SK-N-MC (cell line): Measurements from ENCODE around the gene GNG13.
A peak's percentile ranks its signal among the peaks of the same experiment; 100 is the strongest.

ENCODE experiments used
- DNase-seq: peaks from one replicate; pipeline ENCODE4 v3.0.0-alpha.2; 2011; ENCODE audit warnings: low read depth, low spot score
- H3K27ac ChIP-seq: fragments of 200-600 bp; sonication (generic); 2 replicates; pipeline ENCODE4 v1.5.1; 2016; ENCODE audit warnings: mixed run types
- H3K36me3 ChIP-seq: fragments of 200-600 bp; sonication (generic); 2 replicates; pipeline ENCODE4 v1.6.1; 2017; ENCODE audit warnings: antibody characterized with exemption, low read length, mixed read lengths; ENCODE audit not compliant: insufficient read depth
- H3K4me3 ChIP-seq: fragments of 200-600 bp; sonication (generic); 2 replicates; pipeline ENCODE4 v1.5.1; 2016
- H3K9ac ChIP-seq: fragments of 200-600 bp; sonication (generic); 2 replicates; pipeline ENCODE4 v1.8.0; 2017; ENCODE audit warnings: mixed run types, mixed read lengths; ENCODE audit not compliant: insufficient read length
- H3K9me3 ChIP-seq: fragments of 200-600 bp; sonication (generic); 2 replicates; pipeline ENCODE4 v1.6.1; 2017; ENCODE audit warnings: low read depth, mild to moderate bottlenecking, antibody characterized with exemption, low read length, moderate library complexity, mixed read lengths
- EZH2 ChIP-seq: fragments of 200-600 bp; sonication (generic); IDR thresholded peaks from one replicate; pipeline ENCODE4 v1.6.1; 2017; ENCODE audit warnings: antibody characterized with exemption
- FOXP2 ChIP-seq: optimal IDR thresholded peaks from 2 replicates; pipeline ENCODE3; 2011; ENCODE audit warnings: mild to moderate bottlenecking, moderate library complexity; ENCODE audit not compliant: insufficient read depth; ENCODE audit errors: extremely low read length, control extremely low read depth
- POLR2AphosphoS5 ChIP-seq: IDR thresholded peaks from 2 replicates; pipeline ENCODE4 v1.6.1; 2012; ENCODE audit warnings: mild to moderate bottlenecking, low read depth, low read length, borderline replicate concordance

The GNG13 gene

GRCh38 chr16:787978-788398, 12.5 kb downstream of the GNG13 start, which contains the start of gene RPUSD1:
TSS of gene RPUSD1 (minus strand) at chr16:788381. CDS start at chr16:787737, 644 bp downstream.
- TF ChIP-seq POLR2AphosphoS5, result no peak
- no peak for TF ChIP-seq FOXP2
- no peak for TF ChIP-seq EZH2
- peak within 1 kb of the TSS; percentile 90 for H3K9ac ChIP-seq
- H3K27ac ChIP-seq, result no peak within 1 kb of the TSS
- peak within 1 kb of the TSS; percentile 94 for H3K4me3 ChIP-seq
- H3K36me3 ChIP-seq, result peaks cover 14% of the 10 kb centered on the region; the same call in 1 of the 2 replicates
- DNase-seq, result no peak
- no peaks in the 10 kb centered on the region for H3K9me3 ChIP-seq

- no peaks in the 10 kb centered on the region for H3K9me3 ChIP-seq
- no peak for DNase-seq
- peak overlapping the region; percentile 84 for H3K4me3 ChIP-seq
- TF ChIP-seq FOXP2 (no peak), POLR2AphosphoS5 (no peak), EZH2 (no peak)
- H3K27ac ChIP-seq, result no peak overlapping the region
- peaks cover 14% of the 10 kb centered on the region; the same call in 1 of the 2 replicates for H3K36me3 ChIP-seq
- H3K9ac ChIP-seq, result peak overlapping the region; percentile 89
These were observed 13.1 kb downstream of the GNG13 start for GRCh38 chr16:787321-787966.

- TF ChIP-seq POLR2AphosphoS5 (no peak), EZH2 (no peak), FOXP2 (no peak)
- peaks cover 4% of the 10 kb centered on the region; the same call in 1 of the 2 replicates for H3K36me3 ChIP-seq
- H3K9me3 ChIP-seq, result no peaks in the 10 kb centered on the region
- no peak overlapping the region for H3K4me3 ChIP-seq
- DNase-seq, result no peak
- no peak overlapping the region for H3K27ac ChIP-seq
- no peak overlapping the region for H3K9ac ChIP-seq
These were observed 14.7 kb downstream of the GNG13 start for GRCh38 chr16:785563-786535.

GRCh38 chr16:784431-784830, 16.1 kb downstream of the GNG13 start:
- TF ChIP-seq EZH2, result no peak
- no peak for TF ChIP-seq POLR2AphosphoS5
- no peak for TF ChIP-seq FOXP2
- H3K27ac ChIP-seq, result no peak overlapping the region
- H3K36me3 ChIP-seq, result no peaks in the 10 kb centered on the region; the same call in 1 of the 2 replicates
- no peaks in the 10 kb centered on the region for H3K9me3 ChIP-seq
- DNase-seq, result no peak
- no peak overlapping the region for H3K4me3 ChIP-seq
- H3K9ac ChIP-seq, result no peak overlapping the region

- Histone ChIP-seq H3K27ac (no peak overlapping the region), H3K4me3 (no peak overlapping the region), H3K36me3 (no peaks in the 10 kb centered on the region; the same call in 1 of the 2 replicates), H3K9me3 (no peaks in the 10 kb centered on the region), H3K9ac (no peak overlapping the region)
- DNase-seq, result no peak
- TF ChIP-seq FOXP2 (no peak), POLR2AphosphoS5 (no peak), EZH2 (no peak)
These were observed 17.0 kb downstream of the GNG13 start for GRCh38 chr16:783404-784161.

GRCh38 chr16:782766-783403, 17.6 kb downstream of the GNG13 start:
- no peaks in the 10 kb centered on the region; the same call in 1 of the 2 replicates for H3K36me3 ChIP-seq
- no peak overlapping the region for H3K27ac ChIP-seq
- no peak overlapping the region for H3K9ac ChIP-seq
- no peaks in the 10 kb centered on the region for H3K9me3 ChIP-seq
- no peak for TF ChIP-seq POLR2AphosphoS5
- no peak for TF ChIP-seq EZH2
- TF ChIP-seq FOXP2, result no peak
- no peak for DNase-seq
- no peak overlapping the region for H3K4me3 ChIP-seq

- no peak overlapping the region for H3K4me3 ChIP-seq
- no peak for DNase-seq
- H3K9ac ChIP-seq, result no peak overlapping the region
- no peak for TF ChIP-seq FOXP2
- no peak for TF ChIP-seq POLR2AphosphoS5
- TF ChIP-seq EZH2, result no peak
- H3K36me3 ChIP-seq, result no peaks in the 10 kb centered on the region; the same call in 1 of the 2 replicates
- no peaks in the 10 kb centered on the region for H3K9me3 ChIP-seq
- no peak overlapping the region for H3K27ac ChIP-seq
These were observed 18.3 kb downstream of the GNG13 start for GRCh38 chr16:782258-782657.
